NK-92 (cell line): Measurements from ENCODE around the gene CALM1.

Experiments used
- DNase-seq: peaks from one replicate; lab custom pipeline; 2025; ENCODE audit not compliant: unreplicated experiment; lab: John Stamatoyannopoulos, UW

The CALM1 gene

DNA sequence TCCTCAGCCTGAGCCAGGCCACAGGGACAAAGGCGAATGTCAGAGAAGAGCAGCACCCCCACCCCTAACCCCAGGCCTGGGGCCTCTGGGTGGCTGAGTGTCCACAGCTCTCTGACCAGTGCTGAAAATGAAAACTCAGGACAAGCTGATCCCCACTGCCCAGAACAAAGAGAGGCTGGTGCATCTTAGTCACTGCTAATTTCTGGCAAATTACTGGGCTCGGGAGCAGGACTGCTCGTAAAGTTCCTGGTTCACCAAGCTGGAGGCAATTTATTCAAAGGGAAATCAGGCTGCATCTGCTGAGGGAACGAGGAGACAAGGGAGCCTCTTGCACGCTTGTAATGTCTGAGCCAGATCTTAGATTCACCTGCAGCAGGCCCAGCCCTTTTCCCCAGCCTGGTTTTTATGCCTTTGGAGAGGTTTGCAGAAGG, 43.2 kb downstream of the CALM1 start:
- DNase-seq = no peak

DNA sequence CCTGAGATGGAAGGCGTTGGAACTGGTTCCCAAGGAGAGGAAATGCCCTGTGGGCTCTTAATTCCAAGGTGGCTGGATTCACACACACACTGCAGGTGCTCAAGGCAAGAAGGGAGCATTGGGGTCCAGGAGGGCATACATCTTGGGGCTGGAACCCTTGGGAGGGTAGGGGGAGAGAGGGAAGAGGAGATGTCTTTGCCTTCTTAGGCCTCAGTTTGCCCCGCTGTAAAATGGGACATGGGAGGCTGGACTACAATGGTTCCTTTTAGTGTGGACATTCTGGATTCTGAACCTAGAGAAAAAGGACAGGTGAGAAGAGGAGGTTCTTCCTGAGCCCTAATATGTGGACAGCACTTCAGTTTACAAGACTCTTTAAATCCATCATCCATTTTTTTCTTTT, 43.8 kb downstream of the CALM1 start:
- no peak for DNase-seq

GRCh38 chr14:90442388-90442787, 45.6 kb downstream of the CALM1 start:
- no peak for DNase-seq

GRCh38 chr14:90443161-90444076, 46.6 kb downstream of the CALM1 start:
- DNase-seq = no peak

- no peak for DNase-seq
Observed at GRCh38 chr14:90444077-90444696, 47.4 kb downstream of the CALM1 start.

GRCh38 chr14:90445011-90445410, 48.2 kb downstream of the CALM1 start:
- no peak for DNase-seq

DNA sequence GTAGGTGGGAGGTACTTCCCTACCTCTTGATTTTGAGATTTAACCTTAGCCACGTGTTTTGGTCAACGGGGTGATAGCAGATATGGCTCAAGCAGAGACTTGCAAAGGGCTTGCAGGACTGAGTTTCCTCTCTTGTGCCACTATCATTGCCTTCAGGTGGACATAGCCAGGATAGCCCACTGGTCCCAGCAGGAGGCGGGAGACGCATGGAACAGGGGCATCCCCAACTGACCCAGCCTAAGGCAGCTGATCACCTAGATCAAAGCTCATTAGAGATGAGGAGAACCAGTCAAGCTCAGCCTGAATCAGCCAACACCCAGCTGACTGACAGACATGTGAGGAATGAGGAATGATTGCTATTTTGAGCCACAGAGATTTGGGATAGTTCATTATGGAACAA, 49.6 kb downstream of the CALM1 start:
- no peak for DNase-seq

DNA sequence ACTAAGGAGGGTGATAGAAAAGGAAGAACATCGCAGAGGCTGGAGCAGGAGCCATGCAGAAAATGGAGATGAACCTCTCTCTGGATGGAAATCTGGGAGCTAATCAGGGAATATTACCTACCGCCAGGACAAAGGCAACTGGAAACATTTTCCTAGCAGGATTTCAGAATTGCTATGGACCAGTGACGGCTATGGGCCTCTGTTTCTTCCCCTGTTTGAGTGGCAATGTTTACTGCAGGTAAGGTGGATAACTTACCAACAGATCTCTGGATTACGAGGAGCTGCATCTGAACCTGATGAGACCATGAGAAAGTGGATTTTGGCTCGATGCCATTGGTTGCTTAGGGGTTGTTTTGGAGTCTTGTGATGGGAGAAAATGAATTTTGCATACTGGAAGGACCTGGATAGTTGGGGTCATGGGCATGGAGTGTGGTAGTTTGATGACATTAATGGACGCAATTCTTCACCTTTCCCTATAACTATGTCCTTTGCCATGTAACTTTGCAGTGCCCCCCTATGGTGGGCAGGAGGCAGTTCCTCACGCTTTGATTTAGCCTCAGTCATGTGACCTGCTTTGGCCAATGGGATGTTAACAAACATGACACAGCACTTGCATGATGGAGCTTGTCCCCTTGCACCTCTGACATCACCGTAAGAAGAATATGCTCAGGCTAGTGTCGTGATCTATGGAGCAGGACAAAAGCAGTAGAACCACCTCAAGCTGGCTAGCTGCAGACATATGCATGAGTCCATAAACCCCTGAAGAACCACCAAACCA, 51.1 kb downstream of the CALM1 start:
- no peak for DNase-seq

DNA sequence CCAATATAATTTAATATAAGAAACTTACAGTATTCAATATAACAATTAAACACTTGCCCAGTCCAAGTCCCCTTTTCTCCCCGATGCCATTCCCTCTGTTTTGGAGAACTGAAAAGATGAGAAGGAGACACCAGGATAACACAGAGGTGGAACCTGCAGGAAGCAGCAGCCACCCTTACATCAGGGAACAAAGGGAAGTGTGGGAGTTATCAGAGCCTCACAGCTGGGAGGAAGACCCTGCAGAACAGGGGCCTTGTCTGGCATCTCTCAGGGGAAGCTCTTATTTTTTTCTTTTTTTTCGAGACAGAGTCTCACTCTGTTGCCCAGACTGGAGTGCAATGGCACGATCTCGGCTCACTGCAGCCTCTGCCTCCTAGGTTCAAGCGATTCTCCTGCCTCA, 52.6 kb downstream of the CALM1 start:
- DNase-seq = no peak

- no peak for DNase-seq
Observed at GRCh38 chr14:90450151-90450550, 53.3 kb downstream of the CALM1 start.

DNA sequence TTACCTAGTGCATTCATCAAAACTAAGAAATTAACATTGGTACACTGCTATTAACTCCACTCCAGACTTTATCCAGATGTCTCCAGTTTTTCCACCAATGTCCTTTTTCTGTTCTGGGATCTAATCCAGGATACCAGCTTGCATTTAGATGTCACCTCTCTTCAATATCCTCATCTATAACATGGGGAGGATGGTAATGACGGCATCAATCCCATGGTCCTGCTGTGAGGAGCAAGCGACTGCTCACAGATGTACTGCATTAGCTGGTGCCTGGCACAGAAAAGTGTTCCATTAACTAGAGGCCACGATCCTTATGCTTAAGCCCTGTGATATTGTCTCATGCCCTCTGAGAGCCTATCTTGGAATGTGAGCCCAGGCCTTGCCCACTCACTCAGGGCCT, 53.8 kb downstream of the CALM1 start:
- no peak for DNase-seq

DNA sequence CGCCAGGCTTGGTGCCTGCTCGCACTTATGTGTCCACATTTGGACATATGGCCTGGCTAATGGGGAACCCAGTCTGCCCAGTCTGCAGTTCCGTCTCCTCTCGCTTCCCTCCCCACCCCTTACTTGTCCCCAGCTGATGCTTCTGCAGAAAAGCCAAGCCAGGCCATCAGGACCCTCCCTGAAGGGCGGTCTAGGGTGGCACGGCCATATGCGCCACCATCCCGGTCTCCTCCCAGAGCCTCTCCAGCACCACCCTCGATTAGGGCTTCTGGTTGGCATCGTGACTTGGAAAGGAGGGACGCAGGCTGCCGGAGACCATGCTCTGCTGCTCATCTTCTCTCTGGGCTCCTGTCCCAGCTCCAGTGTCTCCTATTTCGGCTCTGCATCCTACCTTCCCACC, 54.6 kb downstream of the CALM1 start:
- DNase-seq = no peak

GRCh38 chr14:90451961-90452360, 55.1 kb downstream of the CALM1 start:
- DNase-seq = no peak

- no peak for DNase-seq
Observed at GRCh38 chr14:90452366-90452765, 55.5 kb downstream of the CALM1 start.

- DNase-seq = no peak
Observed at GRCh38 chr14:90453401-90453951, 56.6 kb downstream of the CALM1 start.

- DNase-seq = no peak
Observed at GRCh38 chr14:90454041-90455000, 57.5 kb downstream of the CALM1 start.

- no peak for DNase-seq
Observed at GRCh38 chr14:90455100-90455571, 58.3 kb downstream of the CALM1 start.

DNA sequence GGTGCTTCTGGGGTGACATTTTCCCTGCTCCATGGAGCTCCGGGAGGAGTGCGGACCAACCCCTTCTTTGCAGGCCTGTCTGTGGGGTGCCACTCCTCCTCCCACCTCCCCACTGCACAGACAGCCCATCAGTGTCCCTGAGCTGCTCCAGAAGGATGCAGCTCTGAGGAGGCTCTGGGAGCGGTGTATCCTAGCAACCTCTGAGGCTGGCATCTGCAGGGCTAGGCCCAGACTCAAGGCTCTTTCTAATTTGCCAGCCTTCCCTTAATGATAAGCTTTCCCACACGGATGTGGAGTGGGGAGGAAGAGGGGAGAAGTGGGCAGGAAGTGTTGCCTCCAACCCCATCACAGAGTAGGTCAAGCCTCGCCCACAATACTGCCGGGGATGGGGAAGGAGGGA, 59.7 kb downstream of the CALM1 start:
- DNase-seq = no peak

GRCh38 chr14:90457186-90457585, 60.4 kb downstream of the CALM1 start:
- DNase-seq = no peak
